Type B pancreatic cell (in vitro differentiated cells): ENCODE measurements around the gene EIF4G1. TPM values are rescaled to one million over a fixed set of nuclear protein-coding genes. Genes with fewer than 3 reads are reported as not detected.

Source experiments
- DNase-seq: peaks from one replicate; pipeline ENCODE4 v3.0.0; 2021; ENCODE audit warnings: mixed read lengths; ENCODE audit not compliant: unreplicated experiment; ENCODE audit errors: extremely low spot score
- H3K27ac Mint-ChIP-seq: 2 replicates; pipeline ENCODE4 v1.8.0; 2021; ENCODE audit warnings: mild to moderate bottlenecking, mixed read lengths
- H3K27me3 Mint-ChIP-seq: 2 replicates; pipeline ENCODE4 v1.8.0; 2021; ENCODE audit warnings: mixed read lengths
- H3K36me3 Mint-ChIP-seq: 2 replicates; pipeline ENCODE4 v1.8.0; 2021; ENCODE audit warnings: mixed read lengths
- H3K4me1 Mint-ChIP-seq: one replicate; pipeline ENCODE4 v1.8.0; 2021; ENCODE audit warnings: mixed read lengths; ENCODE audit not compliant: unreplicated experiment
- H3K4me3 Mint-ChIP-seq: 2 replicates; pipeline ENCODE4 v1.8.0; 2021; ENCODE audit warnings: mild to moderate bottlenecking, mixed read lengths
- H3K9me3 Mint-ChIP-seq: 2 replicates; pipeline ENCODE4 v1.8.0; 2021; ENCODE audit warnings: mixed read lengths
- CTCF ChIP-seq: fragments of 200-600 bp; sonication (generic); conservative IDR thresholded peaks from 2 replicates; pipeline ENCODE4 v1.5.0; 2021; ENCODE audit warnings: antibody characterized with exemption, mild to moderate bottlenecking
- total RNA-seq: library from RNA; stranded (reverse); gene quantifications from 2 replicates; pipeline ENCODE4 v1.2.1, GENCODE V29; 2021; ENCODE audit warnings: low replicate concordance

Gene EIF4G1
- total RNA-seq, 1 donor from 2014 or later = 371 TPM

GRCh38 chr3:184353546-184353941 is 39.1 kb downstream of the EIF4G1 start:
- no peak overlapping the region for H3K27ac Mint-ChIP-seq
- DNase-seq = no peak
- peaks cover 13% of the 10 kb centered on the region for H3K36me3 Mint-ChIP-seq
- H3K4me1 Mint-ChIP-seq = peaks cover 29% of the 10 kb centered on the region
- H3K9me3 Mint-ChIP-seq = no peaks in the 10 kb centered on the region
- H3K4me3 Mint-ChIP-seq = no peak overlapping the region
- no peaks in the 10 kb centered on the region for H3K27me3 Mint-ChIP-seq
- TF ChIP-seq CTCF = no peak

- TF ChIP-seq CTCF = peak; percentile 80
- H3K27ac Mint-ChIP-seq = no peak overlapping the region
- peaks cover 13% of the 10 kb centered on the region for H3K36me3 Mint-ChIP-seq
- no peak overlapping the region for H3K4me3 Mint-ChIP-seq
- H3K9me3 Mint-ChIP-seq = no peaks in the 10 kb centered on the region
- peaks cover 25% of the 10 kb centered on the region for H3K4me1 Mint-ChIP-seq
- DNase-seq = no peak
- H3K27me3 Mint-ChIP-seq = no peaks in the 10 kb centered on the region
Observed at GRCh38 chr3:184354121-184354728, 39.8 kb downstream of the EIF4G1 start.

- Mint-ChIP-seq H3K36me3 (peaks cover 13% of the 10 kb centered on the region), H3K9me3 (no peaks in the 10 kb centered on the region), H3K4me3 (no peak overlapping the region), H3K27me3 (no peaks in the 10 kb centered on the region), H3K27ac (no peak overlapping the region), H3K4me1 (peaks cover 23% of the 10 kb centered on the region)
- DNase-seq = no peak
- no peak for TF ChIP-seq CTCF
Observed at GRCh38 chr3:184354754-184355153, 40.3 kb downstream of the EIF4G1 start.

- TF ChIP-seq CTCF = no peak
- Mint-ChIP-seq H3K36me3 (peaks cover 13% of the 10 kb centered on the region), H3K27ac (peak overlapping the region; percentile 43), H3K27me3 (no peaks in the 10 kb centered on the region), H3K9me3 (no peaks in the 10 kb centered on the region), H3K4me3 (peak overlapping the region; percentile 11), H3K4me1 (peaks cover 25% of the 10 kb centered on the region)
- DNase-seq = no peak
Observed at GRCh38 chr3:184355261-184356040, 41.0 kb downstream of the EIF4G1 start.

GRCh38 chr3:184357248-184358123 is 43.1 kb downstream of the EIF4G1 start:
- no peak overlapping the region for H3K27ac Mint-ChIP-seq

More at GRCh38 chr3:184357248-184358123, 43.1 kb downstream of the EIF4G1 start:
- DNase-seq = no peak
- Mint-ChIP-seq H3K9me3 (no peaks in the 10 kb centered on the region), H3K4me1 (peaks cover 8% of the 10 kb centered on the region), H3K4me3 (no peak overlapping the region), H3K27me3 (no peaks in the 10 kb centered on the region), H3K36me3 (peaks cover 10% of the 10 kb centered on the region)
- no peak for TF ChIP-seq CTCF
